Measurements from ENCODE around the gene USP10. TPM values are rescaled to one million over a fixed set of nuclear protein-coding genes. Genes with fewer than 3 reads are reported as not detected.

Gene USP10
- total RNA-seq, 1 donor from 2014 or later = 27.1 TPM

DNA sequence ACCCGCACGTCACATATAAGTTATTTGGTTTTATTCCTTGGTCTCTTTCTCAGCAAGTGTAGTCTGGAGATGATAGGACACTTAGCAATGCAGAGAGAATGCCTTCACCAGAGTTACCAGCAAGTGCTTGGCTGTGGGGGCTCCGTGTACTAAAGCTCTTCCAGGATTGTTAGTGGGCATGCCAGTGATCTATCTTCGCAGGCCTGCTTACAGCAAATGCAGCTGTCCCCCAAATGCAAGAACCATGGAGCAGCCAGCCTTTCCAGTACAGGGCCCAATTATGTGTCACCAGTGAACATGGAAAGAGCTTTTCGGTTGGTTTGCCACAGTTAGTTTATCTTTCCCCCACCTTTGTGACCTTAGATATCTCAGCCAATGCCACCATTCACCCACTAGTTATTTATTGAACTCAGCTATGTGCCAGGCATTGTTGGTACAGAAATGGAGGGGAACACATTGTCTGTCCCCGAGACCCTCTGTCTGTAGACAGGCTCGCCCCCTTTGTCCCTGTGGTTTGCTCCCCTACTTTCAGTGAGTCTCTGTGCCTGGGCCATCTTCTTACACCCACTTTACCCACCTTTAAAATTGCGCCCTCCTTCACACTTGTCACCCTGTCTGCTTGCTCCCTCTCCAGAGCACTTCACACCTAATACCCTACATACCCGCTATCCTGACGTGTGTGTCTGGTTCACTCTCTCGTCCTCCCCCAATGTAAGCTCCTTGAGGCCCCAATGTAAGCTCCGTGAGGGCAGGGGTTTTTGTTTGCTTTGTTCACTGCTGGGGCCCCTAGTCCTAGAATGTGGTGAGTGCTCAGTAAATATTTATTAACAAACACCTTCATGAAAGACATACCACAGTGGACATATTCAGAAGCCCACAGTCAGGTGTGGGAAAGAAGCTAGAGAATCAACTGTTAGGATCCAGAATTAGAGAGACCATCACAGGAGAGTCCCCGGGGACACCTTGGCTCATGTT lies 13.3 kb downstream of the USP10 start:
- Histone ChIP-seq H3K27ac (ENCODE audit: low read depth, low read length) (no peak overlapping the region), H3K9ac (ENCODE audit: low read depth in 1 of 3, low read length in 3 of 3) (peak overlapping the region in 1 of 3 donors; percentile 36), H3K27me3 (ENCODE audit: control insufficient read depth in 3 of 3, insufficient read depth in 3 of 3, low read length in 3 of 3) (no peaks in the 10 kb centered on the region), H3K36me3 (ENCODE audit: control insufficient read depth in 3 of 3, insufficient read depth in 3 of 3, low read length in 3 of 3) (peaks cover 0 to 4% (median 0%) of the 10 kb centered on the region in 3 donors), H3K4me3 (ENCODE audit: low read length in 3 of 3) (no peak overlapping the region), H3K9me3 (ENCODE audit: control insufficient read depth in 3 of 3, low read length in 3 of 3) (no peaks in the 10 kb centered on the region), H3K4me1 (ENCODE audit: control insufficient read depth in 3 of 3, insufficient read depth in 3 of 3, low read length in 3 of 3) (peaks cover 31 to 50% (median 41%) of the 10 kb centered on the region in 3 donors)

DNA sequence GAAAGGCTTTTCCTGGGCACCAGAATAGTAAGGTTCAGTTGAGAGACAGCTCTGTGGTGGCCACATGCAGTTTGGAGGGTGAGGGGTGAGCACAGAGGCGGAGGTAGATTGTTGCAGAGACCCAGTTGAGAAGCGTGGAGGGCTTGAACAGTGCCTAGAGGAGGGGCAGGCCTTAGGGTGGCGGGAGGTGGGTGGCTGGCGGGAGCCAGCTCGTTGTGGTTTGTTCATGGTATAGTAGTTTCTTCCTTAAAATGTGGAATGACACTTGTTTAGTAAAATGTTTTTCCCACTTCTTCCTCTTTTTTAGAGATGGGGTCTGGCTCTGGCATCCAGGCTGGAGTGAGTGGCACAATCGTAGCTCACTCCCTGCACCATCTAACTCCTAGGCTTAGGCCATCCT lies 14.2 kb downstream of the USP10 start:
- no peak overlapping the region for H3K9ac ChIP-seq (ENCODE audit: low read depth in 1 of 3, low read length in 3 of 3)
- peaks cover 31 to 45% (median 37%) of the 10 kb centered on the region in 3 donors for H3K4me1 ChIP-seq (ENCODE audit: control insufficient read depth in 3 of 3, insufficient read depth in 3 of 3, low read length in 3 of 3)
- no peaks in the 10 kb centered on the region for H3K9me3 ChIP-seq (ENCODE audit: control insufficient read depth in 3 of 3, low read length in 3 of 3)
- no peaks in the 10 kb centered on the region for H3K27me3 ChIP-seq (ENCODE audit: control insufficient read depth in 3 of 3, insufficient read depth in 3 of 3, low read length in 3 of 3)
- H3K27ac ChIP-seq (ENCODE audit: low read depth, low read length) = no peak overlapping the region
- H3K36me3 ChIP-seq (ENCODE audit: control insufficient read depth in 3 of 3, insufficient read depth in 3 of 3, low read length in 3 of 3) = peaks cover 0 to 4% (median 0%) of the 10 kb centered on the region in 3 donors
- H3K4me3 ChIP-seq (ENCODE audit: low read length in 3 of 3) = no peak overlapping the region

DNA sequence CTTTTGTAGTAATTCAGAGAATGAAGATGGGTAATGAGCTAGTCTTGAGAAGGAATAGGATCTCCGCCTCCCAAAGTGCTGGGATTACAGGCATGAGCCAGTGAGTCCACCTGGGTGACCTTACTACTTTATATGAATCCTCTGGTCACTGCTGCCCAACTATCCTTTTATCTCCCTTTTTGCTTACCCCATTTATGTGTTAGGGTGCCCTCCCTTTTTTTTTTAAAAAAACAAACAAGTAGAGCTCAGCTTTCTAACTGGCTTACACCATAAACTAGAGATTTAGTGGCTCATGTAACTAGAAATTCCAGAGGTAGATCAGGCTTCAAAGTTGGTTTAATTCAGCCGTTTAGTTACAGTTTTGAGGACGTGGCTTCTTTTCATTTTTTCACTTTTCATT lies 15.6 kb downstream of the USP10 start:
- H3K27ac ChIP-seq (ENCODE audit: low read depth, low read length) = no peak overlapping the region
- peaks cover 19 to 33% (median 24%) of the 10 kb centered on the region in 3 donors for H3K4me1 ChIP-seq (ENCODE audit: control insufficient read depth in 3 of 3, insufficient read depth in 3 of 3, low read length in 3 of 3)

DNA sequence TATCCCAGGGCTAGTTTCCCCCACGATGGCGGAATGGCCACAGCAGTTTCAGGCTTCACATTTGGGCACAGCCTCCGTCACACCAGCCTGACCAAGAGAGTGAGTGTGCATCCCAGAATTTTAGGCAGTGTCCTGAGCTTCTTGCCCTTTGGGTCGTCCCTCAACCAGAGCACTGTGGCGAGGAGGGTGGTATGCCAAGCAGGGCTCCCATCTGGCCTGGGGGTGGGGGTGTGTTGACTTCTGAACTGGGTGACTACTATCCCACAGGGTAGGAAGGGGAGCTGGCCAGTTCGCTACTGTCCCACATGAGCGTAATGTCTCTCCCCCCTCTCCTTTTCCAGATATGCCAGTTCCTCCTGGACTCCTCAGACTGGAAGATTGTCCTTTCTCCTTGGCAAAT lies 16.1 kb downstream of the USP10 start:
- Histone ChIP-seq H3K4me1 (ENCODE audit: control insufficient read depth in 3 of 3, insufficient read depth in 3 of 3, low read length in 3 of 3) (peaks cover 19 to 28% (median 21%) of the 10 kb centered on the region in 3 donors), H3K9me3 (ENCODE audit: control insufficient read depth in 3 of 3, low read length in 3 of 3) (no peaks in the 10 kb centered on the region), H3K27ac (ENCODE audit: low read depth, low read length) (no peak overlapping the region), H3K36me3 (ENCODE audit: control insufficient read depth in 3 of 3, insufficient read depth in 3 of 3, low read length in 3 of 3) (peaks cover 0 to 4% (median 0%) of the 10 kb centered on the region in 3 donors), H3K9ac (ENCODE audit: low read depth in 1 of 3, low read length in 3 of 3) (no peak overlapping the region), H3K27me3 (ENCODE audit: control insufficient read depth in 3 of 3, insufficient read depth in 3 of 3, low read length in 3 of 3) (no peaks in the 10 kb centered on the region), H3K4me3 (ENCODE audit: low read length in 3 of 3) (no peak overlapping the region)

More for the DNA sequence above, 15.6 kb downstream of the USP10 start:
- Histone ChIP-seq H3K27me3 (ENCODE audit: control insufficient read depth in 3 of 3, insufficient read depth in 3 of 3, low read length in 3 of 3) (no peaks in the 10 kb centered on the region), H3K9me3 (ENCODE audit: control insufficient read depth in 3 of 3, low read length in 3 of 3) (no peaks in the 10 kb centered on the region), H3K36me3 (ENCODE audit: control insufficient read depth in 3 of 3, insufficient read depth in 3 of 3, low read length in 3 of 3) (peaks cover 0 to 4% (median 0%) of the 10 kb centered on the region in 3 donors), H3K9ac (ENCODE audit: low read depth in 1 of 3, low read length in 3 of 3) (no peak overlapping the region), H3K4me3 (ENCODE audit: low read length in 3 of 3) (no peak overlapping the region)

DNA sequence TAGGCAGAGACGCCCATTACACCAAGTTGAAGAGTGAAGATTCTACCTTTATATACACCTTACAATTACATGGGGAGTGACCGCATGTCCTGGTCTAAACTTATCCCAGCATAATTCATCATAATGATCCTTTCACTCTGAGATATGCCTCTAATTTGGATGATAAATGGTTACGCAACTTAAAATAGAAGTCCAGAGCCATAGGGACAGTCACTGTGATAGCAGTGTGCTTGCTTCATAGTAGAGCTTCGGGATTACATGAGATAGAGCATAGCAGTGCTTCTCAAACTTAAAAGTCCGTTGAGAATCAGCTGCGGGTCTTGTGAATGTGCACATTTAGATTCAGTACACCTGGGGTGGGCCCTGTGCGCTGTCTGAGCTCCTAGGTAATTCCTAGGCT lies 16.9 kb downstream of the USP10 start:
- H3K4me1 ChIP-seq (ENCODE audit: control insufficient read depth in 3 of 3, insufficient read depth in 3 of 3, low read length in 3 of 3) = peaks cover 16 to 21% (median 16%) of the 10 kb centered on the region in 3 donors
- no peaks in the 10 kb centered on the region for H3K27me3 ChIP-seq (ENCODE audit: control insufficient read depth in 3 of 3, insufficient read depth in 3 of 3, low read length in 3 of 3)
- peaks cover 0 to 4% (median 0%) of the 10 kb centered on the region in 3 donors for H3K36me3 ChIP-seq (ENCODE audit: control insufficient read depth in 3 of 3, insufficient read depth in 3 of 3, low read length in 3 of 3)
- no peak overlapping the region for H3K27ac ChIP-seq (ENCODE audit: low read depth, low read length)
- no peak overlapping the region for H3K4me3 ChIP-seq (ENCODE audit: low read length in 3 of 3)
- H3K9me3 ChIP-seq (ENCODE audit: control insufficient read depth in 3 of 3, low read length in 3 of 3) = no peaks in the 10 kb centered on the region
- no peak overlapping the region for H3K9ac ChIP-seq (ENCODE audit: low read depth in 1 of 3, low read length in 3 of 3)

DNA sequence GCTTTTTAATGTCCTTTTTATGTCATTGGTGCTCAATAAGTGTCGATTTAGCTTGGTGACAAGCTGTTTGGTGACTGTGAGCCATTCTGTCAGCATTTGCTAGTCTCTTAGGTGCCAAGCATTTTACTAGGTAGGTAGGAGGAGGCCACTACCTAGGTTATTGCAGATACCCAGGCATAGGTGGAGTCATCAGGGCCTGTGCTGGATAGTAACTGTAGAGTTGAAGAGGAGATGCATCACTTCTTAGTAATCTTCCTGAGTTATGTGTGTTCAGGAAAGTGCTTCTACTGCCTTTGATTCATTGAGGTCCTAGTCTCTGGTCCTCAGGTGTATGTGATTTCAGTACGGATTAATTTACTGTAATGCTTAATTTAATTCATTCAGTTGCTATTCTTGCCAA lies 17.7 kb downstream of the USP10 start:
- H3K36me3 ChIP-seq (ENCODE audit: control insufficient read depth in 3 of 3, insufficient read depth in 3 of 3, low read length in 3 of 3) = peaks cover 0 to 4% (median 0%) of the 10 kb centered on the region in 3 donors
- H3K4me1 ChIP-seq (ENCODE audit: control insufficient read depth in 3 of 3, insufficient read depth in 3 of 3, low read length in 3 of 3) = peaks cover 12 to 16% (median 13%) of the 10 kb centered on the region in 3 donors
- no peak overlapping the region for H3K4me3 ChIP-seq (ENCODE audit: low read length in 3 of 3)
- no peak overlapping the region for H3K9ac ChIP-seq (ENCODE audit: low read depth in 1 of 3, low read length in 3 of 3)
- no peaks in the 10 kb centered on the region for H3K9me3 ChIP-seq (ENCODE audit: control insufficient read depth in 3 of 3, low read length in 3 of 3)
- H3K27ac ChIP-seq (ENCODE audit: low read depth, low read length) = no peak overlapping the region
- no peaks in the 10 kb centered on the region for H3K27me3 ChIP-seq (ENCODE audit: control insufficient read depth in 3 of 3, insufficient read depth in 3 of 3, low read length in 3 of 3)

DNA sequence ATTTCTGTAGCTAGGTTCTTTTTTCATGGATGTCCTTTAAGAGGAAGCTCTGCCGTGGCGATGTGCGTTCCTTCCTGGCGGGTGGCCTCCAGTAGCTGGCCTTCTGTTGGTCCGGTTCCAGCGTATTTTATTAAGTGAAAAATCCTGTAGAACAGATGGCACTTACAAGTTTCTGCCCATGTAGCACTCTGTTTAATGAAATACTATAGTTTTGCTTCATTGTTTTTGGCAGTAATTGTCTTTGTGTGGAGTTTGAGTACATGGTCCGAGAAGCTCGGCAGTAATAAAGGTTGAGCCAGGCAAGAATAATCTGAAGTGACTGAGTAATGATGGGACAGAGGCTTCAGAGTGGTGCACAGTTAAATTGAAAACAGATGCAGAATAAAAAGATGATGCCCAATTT lies 20.4 kb downstream of the USP10 start:
- Histone ChIP-seq H3K27me3 (ENCODE audit: control insufficient read depth in 3 of 3, insufficient read depth in 3 of 3, low read length in 3 of 3) (no peaks in the 10 kb centered on the region), H3K36me3 (ENCODE audit: control insufficient read depth in 3 of 3, insufficient read depth in 3 of 3, low read length in 3 of 3) (peaks cover 0 to 4% (median 0%) of the 10 kb centered on the region in 3 donors), H3K27ac (ENCODE audit: low read depth, low read length) (no peak overlapping the region), H3K9ac (ENCODE audit: low read depth in 1 of 3, low read length in 3 of 3) (no peak overlapping the region), H3K4me1 (ENCODE audit: control insufficient read depth in 3 of 3, insufficient read depth in 3 of 3, low read length in 3 of 3) (peaks cover 13 to 18% (median 17%) of the 10 kb centered on the region in 3 donors), H3K4me3 (ENCODE audit: low read length in 3 of 3) (no peak overlapping the region), H3K9me3 (ENCODE audit: control insufficient read depth in 3 of 3, low read length in 3 of 3) (no peaks in the 10 kb centered on the region)

DNA sequence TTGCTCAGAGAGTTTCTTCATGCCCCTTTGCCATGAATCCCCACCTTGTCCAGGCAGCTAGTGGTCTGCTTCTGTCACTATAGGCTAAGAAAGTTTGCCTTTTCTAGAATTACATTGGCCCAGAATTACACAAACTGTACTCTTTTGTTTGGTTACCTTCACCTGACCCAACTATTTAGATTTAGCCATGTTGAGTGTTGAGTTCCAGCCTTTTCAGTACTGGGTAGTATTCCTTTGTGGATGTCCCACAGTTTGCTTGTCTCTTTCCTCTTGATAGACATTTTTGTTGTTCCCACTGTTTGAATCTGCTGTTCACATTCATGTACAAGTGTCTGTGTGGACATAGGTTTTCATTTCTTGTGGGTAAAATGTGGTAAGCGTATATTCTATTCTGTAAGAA lies 22.3 kb downstream of the USP10 start:
- peaks cover 11 to 16% (median 16%) of the 10 kb centered on the region in 3 donors for H3K4me1 ChIP-seq (ENCODE audit: control insufficient read depth in 3 of 3, insufficient read depth in 3 of 3, low read length in 3 of 3)

DNA sequence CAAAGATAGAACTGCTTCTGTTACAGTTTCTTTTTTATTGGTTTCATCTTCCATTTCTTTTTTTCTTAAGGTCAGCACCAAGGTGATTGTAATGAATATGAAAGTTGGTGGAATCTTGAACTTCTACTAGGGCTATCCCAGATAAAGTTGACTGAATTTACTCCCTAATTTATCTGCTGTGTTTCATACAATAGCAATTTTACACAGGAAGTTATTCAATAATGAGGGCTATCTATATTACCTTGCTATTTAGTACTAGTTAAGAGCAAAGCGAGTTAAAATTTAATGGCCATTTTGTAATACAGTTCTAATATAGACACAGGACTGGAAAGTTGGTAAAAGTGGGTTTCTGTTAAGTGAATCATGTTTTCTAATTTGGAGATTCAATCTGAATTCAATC lies 24.1 kb downstream of the USP10 start:
- H3K27ac ChIP-seq (ENCODE audit: low read depth, low read length) = no peak overlapping the region
- no peaks in the 10 kb centered on the region for H3K27me3 ChIP-seq (ENCODE audit: control insufficient read depth in 3 of 3, insufficient read depth in 3 of 3, low read length in 3 of 3)
- H3K4me3 ChIP-seq (ENCODE audit: low read length in 3 of 3) = no peak overlapping the region
- no peaks in the 10 kb centered on the region for H3K9me3 ChIP-seq (ENCODE audit: control insufficient read depth in 3 of 3, low read length in 3 of 3)
- peaks cover 11 to 20% (median 16%) of the 10 kb centered on the region in 3 donors for H3K4me1 ChIP-seq (ENCODE audit: control insufficient read depth in 3 of 3, insufficient read depth in 3 of 3, low read length in 3 of 3)
- H3K36me3 ChIP-seq (ENCODE audit: control insufficient read depth in 3 of 3, insufficient read depth in 3 of 3, low read length in 3 of 3) = no peaks in the 10 kb centered on the region
- H3K9ac ChIP-seq (ENCODE audit: low read depth in 1 of 3, low read length in 3 of 3) = no peak overlapping the region

More for the DNA sequence above, 22.3 kb downstream of the USP10 start:
- Histone ChIP-seq H3K27me3 (ENCODE audit: control insufficient read depth in 3 of 3, insufficient read depth in 3 of 3, low read length in 3 of 3) (no peaks in the 10 kb centered on the region), H3K9ac (ENCODE audit: low read depth in 1 of 3, low read length in 3 of 3) (no peak overlapping the region), H3K36me3 (ENCODE audit: control insufficient read depth in 3 of 3, insufficient read depth in 3 of 3, low read length in 3 of 3) (peaks cover 0 to 4% (median 0%) of the 10 kb centered on the region in 3 donors), H3K9me3 (ENCODE audit: control insufficient read depth in 3 of 3, low read length in 3 of 3) (no peaks in the 10 kb centered on the region), H3K4me3 (ENCODE audit: low read length in 3 of 3) (no peak overlapping the region), H3K27ac (ENCODE audit: low read depth, low read length) (no peak overlapping the region)
